HEK293 (cell line): Measurements from ENCODE around the gene COL4A1.

Source experiments
- BCL11A ChIP-seq: fragments of 450-650 bp; formaldehyde crosslinking; IDR thresholded peaks from 2 replicates; pipeline ENCODE4 v1.5.1; 2016; ENCODE audit warnings: low read depth, missing biosample characterization, missing genetic modification characterization
- HOXC10 ChIP-seq: sonication (generic); formaldehyde crosslinking; IDR thresholded peaks from 2 replicates; pipeline ENCODE4 v1.8.1; 2023; ENCODE audit warnings: mild to moderate bottlenecking, missing genetic modification reagents
- ZNF830 ChIP-seq: fragments of 450-650 bp; IDR thresholded peaks from 2 replicates; pipeline ENCODE4 v1.5.0; 2018; ENCODE audit warnings: missing biosample characterization, missing genetic modification characterization, low read depth, mild to moderate bottlenecking, moderate library complexity
- TF ChIP-seq, protein P1 (sequence below): fragments of 450-650 bp; formaldehyde crosslinking; IDR thresholded peaks from 2 replicates; pipeline ENCODE4 v1.5.1; 2016; ENCODE audit warnings: missing biosample characterization, missing genetic modification characterization

DNA sequence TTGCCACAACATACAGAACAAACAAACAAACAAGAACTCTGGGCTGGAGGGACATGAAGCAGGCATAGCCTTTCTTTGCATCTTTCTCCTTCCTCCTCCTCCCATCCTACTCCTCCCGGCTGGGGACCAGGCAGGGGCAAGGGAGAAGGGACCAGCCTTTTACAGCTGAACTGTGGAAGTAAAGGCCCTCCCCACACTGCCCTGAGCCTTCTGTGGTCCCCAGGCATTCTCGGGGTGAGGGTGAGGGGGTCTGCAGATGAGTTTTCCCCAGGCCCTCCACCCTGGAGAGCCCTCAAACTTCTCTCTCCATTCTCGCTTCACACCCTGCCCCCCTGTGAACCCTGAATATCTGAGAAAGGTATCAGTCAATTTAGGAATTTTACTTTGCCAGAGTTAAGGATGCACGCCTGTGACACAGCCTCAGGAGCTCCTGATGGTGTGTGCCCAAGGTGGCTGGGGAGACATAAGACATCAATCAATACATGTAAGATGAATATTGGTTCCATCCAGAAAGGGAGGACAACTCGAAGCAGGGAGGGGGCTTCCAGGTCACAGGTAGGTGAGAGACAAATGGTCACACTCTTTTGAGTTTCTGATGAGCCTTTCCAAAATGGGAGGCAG lies 170.9 kb downstream of the COL4A1 start:
- TF ChIP-seq, protein P1, sequence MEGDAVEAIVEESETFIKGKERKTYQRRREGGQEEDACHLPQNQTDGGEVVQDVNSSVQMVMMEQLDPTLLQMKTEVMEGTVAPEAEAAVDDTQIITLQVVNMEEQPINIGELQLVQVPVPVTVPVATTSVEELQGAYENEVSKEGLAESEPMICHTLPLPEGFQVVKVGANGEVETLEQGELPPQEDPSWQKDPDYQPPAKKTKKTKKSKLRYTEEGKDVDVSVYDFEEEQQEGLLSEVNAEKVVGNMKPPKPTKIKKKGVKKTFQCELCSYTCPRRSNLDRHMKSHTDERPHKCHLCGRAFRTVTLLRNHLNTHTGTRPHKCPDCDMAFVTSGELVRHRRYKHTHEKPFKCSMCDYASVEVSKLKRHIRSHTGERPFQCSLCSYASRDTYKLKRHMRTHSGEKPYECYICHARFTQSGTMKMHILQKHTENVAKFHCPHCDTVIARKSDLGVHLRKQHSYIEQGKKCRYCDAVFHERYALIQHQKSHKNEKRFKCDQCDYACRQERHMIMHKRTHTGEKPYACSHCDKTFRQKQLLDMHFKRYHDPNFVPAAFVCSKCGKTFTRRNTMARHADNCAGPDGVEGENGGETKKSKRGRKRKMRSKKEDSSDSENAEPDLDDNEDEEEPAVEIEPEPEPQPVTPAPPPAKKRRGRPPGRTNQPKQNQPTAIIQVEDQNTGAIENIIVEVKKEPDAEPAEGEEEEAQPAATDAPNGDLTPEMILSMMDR, result no peak
- TF ChIP-seq BCL11A (tag by site-specific recombination) (no peak), ZNF830 (tag by site-specific recombination) (no peak), HOXC10 (CRISPR knock-in tag) (no peak)
